NOMO-1 treated with DMSO at 0.1 percent for 48 hours (cell line): ENCODE measurements around the gene AQP7.
"Not testable (repeated sequence)": the region's sequence is repeated elsewhere in the genome, so short reads cannot be mapped to it uniquely, and the experiment has no call there.

Source experiments
- DNase-seq: peaks from one replicate; lab custom pipeline; 2025; ENCODE audit not compliant: unreplicated experiment; lab: John Stamatoyannopoulos, UW

The AQP7 gene

GRCh38 chr9:33402371-33402770, at the start of gene AQP7:
TSS of gene AQP7 (minus strand) at chr9:33402568. CDS start at chr9:33401262, 1,306 bp downstream.
- DNase-seq = not testable (repeated sequence)

DNA sequence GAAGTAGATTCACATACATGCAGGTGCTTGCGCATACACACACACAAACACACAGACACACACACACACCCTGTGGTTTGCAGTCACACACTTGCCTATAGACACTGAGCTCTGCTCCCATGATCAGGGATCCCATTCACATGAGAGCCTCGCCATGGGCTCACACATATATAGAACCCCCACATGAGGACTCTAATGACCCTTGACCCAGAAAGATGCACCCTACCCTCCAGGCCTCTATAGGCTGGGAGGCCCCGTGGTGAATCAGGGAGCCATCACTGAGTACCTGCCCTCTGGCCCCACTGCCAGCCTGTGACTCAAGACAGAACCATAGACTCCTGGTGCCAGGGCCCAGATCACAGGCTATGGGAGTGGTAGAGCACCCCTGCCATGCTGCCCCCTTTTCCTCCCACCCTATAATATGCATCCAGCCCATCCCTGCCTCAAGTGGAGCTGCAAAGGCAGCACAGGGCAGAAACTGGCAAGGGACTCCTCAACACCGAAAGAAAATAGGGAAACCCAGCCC, 48.3 kb upstream of the AQP7 start:
- DNase-seq = no peak

- DNase-seq = no peak
Observed at GRCh38 chr9:33449715-33450114, 47.3 kb upstream of the AQP7 start.

DNA sequence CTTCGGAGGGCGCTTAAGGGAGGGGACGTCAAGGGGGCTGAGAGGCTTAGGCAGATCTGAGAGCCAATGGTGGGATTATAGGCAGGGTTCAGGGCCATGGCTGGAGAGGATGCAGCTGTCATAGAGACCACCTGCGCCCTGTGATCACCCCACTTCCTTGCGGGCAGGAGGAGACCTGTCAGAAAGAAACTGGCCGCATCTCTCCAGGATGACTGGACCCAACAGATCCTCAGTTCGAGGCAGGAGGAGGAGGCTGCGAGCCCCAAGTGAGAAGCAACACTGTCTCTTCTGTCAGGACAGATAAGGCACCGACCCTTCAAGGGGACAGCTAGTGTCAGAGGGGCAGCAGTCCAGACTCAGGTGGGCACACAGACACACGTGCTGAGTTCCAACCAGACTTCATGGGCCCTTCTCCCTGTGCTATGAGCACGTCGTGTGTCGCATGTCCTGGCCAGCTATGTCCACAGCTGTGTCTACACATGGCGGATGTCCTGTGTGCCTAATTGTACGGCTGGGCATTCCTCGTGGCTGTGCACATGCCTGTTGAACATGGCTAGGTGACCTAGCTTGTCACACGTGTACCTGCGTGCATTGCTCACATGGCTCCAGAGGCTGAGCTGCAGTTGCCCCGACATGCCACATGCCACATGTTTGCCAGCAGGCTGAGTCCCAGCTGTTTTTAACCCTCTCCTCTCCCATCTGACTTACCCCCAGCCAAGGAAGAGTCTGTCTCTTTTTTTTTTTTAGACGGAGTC, 45.6 kb upstream of the AQP7 start:
- no peak for DNase-seq

- DNase-seq = peak; percentile 62
Observed at GRCh38 chr9:33446946-33447798, 44.8 kb upstream of the AQP7 start, which contains the start of gene AQP3. TSS of gene AQP3 (minus strand) at chr9:33447593. CDS start at chr9:33447530, 63 bp downstream.

- no peak for DNase-seq
Observed at GRCh38 chr9:33446240-33446945, 44.0 kb upstream of the AQP7 start.

- no peak for DNase-seq
Observed at GRCh38 chr9:33445389-33446239, 43.2 kb upstream of the AQP7 start.

DNA sequence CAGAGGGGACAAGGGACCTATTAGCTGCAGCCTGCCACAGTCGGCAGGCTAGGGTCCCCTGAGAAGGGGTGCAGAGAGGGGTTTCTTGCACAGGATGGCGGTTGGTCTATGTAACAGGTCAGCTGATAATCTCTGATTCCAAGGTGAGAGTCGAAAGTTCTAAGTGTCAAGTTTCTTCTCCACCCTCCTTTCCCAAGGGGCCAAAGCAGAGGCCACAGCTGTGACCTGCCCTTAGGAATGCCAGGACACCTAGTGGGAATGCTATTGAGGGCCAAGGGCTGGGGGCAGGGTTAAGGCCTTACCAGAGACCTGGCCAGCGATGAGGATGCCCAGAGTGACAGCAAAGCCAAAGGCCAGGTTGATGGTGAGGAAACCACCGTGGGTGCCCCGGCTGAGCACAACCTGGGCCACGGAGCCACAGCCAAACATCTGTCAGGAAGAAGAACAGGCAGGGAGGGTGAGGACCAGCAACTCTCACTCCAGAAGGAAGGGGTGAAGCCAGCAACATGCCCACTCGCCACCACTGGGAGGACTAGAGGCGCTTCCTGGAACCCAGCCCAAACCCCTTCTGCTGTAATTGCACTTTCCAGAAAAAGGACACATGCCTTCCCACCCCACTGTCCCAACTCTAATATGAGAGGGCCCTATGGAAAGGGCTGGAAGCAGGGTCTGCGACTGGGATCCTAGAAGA, 41.2 kb upstream of the AQP7 start:
- no peak for DNase-seq

GRCh38 chr9:33443047-33443446, 40.7 kb upstream of the AQP7 start:
- no peak for DNase-seq

- no peak for DNase-seq
Observed at GRCh38 chr9:33442125-33442524, 39.8 kb upstream of the AQP7 start.

DNA sequence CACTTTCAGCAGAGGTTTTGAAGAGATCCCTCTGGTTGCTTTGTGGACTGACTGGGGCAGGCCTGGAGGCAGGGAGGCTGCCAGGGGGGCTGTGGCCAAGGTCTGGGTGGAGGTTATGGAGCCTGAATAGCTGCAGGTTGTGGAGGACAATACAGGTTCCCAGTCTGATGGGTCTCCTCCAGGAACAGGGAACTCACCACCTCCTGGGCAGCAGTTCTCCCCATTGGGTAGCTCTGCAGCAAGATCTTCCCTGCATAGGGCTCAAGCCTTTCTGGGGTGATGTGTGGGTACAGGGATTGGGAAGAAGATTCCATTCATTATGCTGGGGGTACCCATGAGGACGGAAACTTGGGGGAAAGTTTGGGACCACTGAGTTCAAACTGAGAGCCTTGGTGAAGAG, 38.2 kb upstream of the AQP7 start:
- DNase-seq = no peak

DNA sequence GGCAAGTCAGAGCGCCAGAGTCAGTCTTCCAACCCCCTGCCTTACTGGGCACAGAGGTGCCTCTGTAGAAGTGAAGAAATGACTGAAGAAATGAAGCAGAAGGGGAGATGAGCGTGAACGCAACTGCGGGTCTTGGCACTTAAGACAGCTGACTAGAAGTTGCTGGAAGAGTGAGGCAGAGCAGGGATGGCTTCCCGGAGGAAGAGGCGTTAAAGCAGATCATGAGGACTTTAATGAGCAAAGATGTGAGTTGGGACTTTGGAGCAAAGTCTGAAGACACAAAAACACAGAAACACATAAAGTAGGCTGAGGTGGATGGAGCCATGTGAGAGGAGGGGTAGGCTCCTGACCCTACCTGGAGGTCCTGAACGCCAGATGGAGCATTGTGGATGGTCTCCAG, 37.8 kb upstream of the AQP7 start:
- no peak for DNase-seq

- no peak for DNase-seq
Observed at GRCh38 chr9:33439731-33440130, 37.4 kb upstream of the AQP7 start.

DNA sequence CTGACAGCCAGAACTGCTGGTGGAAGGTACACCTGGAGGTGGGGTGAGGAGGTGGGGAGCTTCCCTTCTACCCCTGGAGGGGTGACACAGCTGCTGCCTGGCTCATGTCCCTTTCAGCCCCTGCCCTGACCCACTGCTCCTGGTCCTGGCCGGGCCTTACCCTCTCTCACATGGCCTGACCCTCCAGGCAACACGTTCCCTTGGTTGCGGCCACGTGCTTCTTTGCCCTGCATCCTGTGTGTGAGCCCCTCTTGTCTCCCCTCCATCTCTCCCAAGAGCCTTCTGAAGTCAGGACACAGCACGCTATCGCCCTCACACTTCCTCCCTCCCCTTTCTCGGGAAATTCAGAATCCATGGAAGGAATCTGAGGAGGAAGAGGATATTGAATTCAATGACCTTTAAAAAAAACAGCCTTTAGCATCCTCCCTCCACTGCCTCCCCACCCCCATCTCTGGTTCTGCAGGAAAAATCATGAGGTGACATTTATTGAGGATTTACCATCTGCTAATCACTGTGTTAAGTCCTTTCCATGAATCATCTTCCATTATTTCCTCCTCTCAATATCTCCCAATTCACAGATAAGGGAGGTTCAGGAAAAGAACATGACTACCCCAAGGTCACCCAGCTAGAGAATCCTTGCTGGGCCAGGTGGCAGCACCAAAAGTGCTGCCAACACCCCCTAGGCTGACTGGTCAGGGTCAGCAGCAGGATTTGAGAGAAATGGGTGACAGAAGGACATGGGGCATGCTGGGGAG, 36.7 kb upstream of the AQP7 start:
- no peak for DNase-seq

DNA sequence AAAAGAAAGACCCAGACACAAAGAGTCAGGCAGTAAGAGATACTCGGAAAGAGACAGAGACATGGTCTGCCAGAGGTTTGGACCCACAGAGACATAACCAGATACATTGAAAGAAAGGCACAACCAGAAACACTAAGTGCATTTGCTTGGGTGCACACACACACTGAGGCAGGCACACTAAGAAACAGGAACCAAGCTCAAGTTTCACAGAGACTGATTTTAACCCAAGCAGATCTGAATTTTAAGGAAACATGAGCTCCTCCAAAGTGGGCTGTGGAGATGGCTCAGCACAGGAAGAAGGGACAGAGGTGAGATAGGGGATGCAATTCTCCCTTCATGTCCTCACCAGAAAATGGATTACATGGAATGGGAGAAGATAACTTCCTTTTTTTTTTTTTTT, 35.5 kb upstream of the AQP7 start:
- DNase-seq = no peak

DNA sequence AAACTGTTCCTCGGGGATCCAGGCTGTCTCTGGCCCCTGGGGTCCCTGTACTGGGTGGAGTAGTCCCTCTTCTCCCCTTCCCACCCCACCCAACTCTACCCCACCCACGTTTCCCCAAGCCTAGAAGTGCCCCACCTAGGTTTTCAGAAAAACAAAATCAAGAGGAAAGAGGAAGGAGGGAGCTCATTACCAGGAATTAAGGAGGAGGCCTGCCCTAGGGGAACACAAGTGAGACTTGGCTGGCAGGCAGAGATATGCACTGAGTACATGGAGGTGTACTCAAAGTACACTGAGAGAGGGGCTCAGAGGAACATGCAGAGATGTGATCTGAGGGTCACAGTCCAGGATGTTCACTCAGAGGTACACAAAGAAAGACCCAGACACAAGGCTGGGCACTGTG, 34.8 kb upstream of the AQP7 start:
- DNase-seq = no peak

DNA sequence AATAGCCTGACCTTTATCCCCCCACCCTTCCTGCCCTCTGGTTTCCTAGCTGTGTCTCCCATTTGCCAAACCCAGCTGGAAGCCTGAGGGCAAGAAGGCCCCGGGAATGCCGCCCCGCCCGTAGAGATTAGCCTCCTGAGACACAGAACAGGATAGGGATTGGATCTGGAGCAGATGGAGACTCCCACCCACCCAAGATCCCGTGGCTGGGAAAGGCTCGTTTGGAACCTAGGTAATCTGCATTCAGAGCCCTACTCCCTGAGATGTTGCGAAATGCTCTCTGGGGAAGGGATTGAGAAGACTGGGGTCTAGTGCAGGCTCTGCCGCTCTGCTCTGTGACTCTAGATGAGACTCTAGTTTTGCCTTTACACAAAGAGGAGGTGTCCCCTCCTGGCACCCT, 34.1 kb upstream of the AQP7 start:
- DNase-seq = no peak

GRCh38 chr9:33435821-33436277, 33.5 kb upstream of the AQP7 start:
- DNase-seq = no peak
